Measurements from ENCODE around the gene TMEM63B. TPM values are rescaled to one million over a fixed set of nuclear protein-coding genes. Genes with fewer than 3 reads are reported as not detected.

Gene TMEM63B
- total and polyA plus RNA-seq, 2 donors (not counting 1 experiment from before 2014, with no cell fraction given) = 15.4 to 19.1 TPM

- intact Hi-C loops (cut with micrococcal nuclease) = no loop called here
- Mint-ChIP-seq H3K27ac (peak overlapping the region; percentile 20), H3K27me3 (no peaks in the 10 kb centered on the region), H3K9me3 (ENCODE audit: insufficient read depth) (no peaks in the 10 kb centered on the region), H3K4me1 (no peaks in the 10 kb centered on the region), H3K4me3 (no peak overlapping the region)
- CTCF ChIA-PET = interaction anchor here (5.6 kb wide), 1 partner anchor 52 kb away, joined by 89 read pairs; no protein-coding TSS in a partner anchor
- DNase-seq = no peak
- Histone ChIP-seq H3K27me3 (replicated peaks in 1 of 4; ENCODE audit: control extremely low read depth in 1 of 4, control insufficient read depth in 3 of 4, insufficient read depth in 4 of 4, low read length in 3 of 4) (peaks cover 0 to 3% (median 0%) of the 10 kb centered on the region in 4 experiments), H3K4me3 (ENCODE audit: control extremely low read depth in 1 of 5, extremely low read depth in 1 of 5, insufficient read depth in 1 of 5, low read depth in 2 of 5, low read length in 4 of 5) (no peak overlapping the region), H3K4me2 (replicated peaks; ENCODE audit: low read depth, low read length, poor library complexity, severe bottlenecking) (no peak overlapping the region), H2AFZ (ENCODE audit: insufficient read depth, low read depth, low read length, poor library complexity, severe bottlenecking) (no peak overlapping the region), H3K27ac (ENCODE audit: low read length in 2 of 2) (no peak overlapping the region), H3K36me3 (replicated peaks in 1 of 2; ENCODE audit: control extremely low read depth in 1 of 2, control insufficient read depth in 1 of 2, extremely low read depth in 1 of 2, insufficient read depth in 2 of 2, low read length in 1 of 2) (peaks cover 8 to 18% of the 10 kb centered on the region in 2 experiments), H3K79me2 (ENCODE audit: control insufficient read depth, insufficient read depth, low read length) (no peaks in the 10 kb centered on the region), H3K4me1 (ENCODE audit: control insufficient read depth in 2 of 2, insufficient read depth in 2 of 2, low read length in 2 of 2) (peaks cover 0 to 7% of the 10 kb centered on the region in 2 donors), H4K20me1 (ENCODE audit: control insufficient read depth, insufficient read depth, low read length, poor library complexity, severe bottlenecking) (no peaks in the 10 kb centered on the region), H3K9ac (ENCODE audit: low read length) (no peak overlapping the region), H3K9me3 (ENCODE audit: control extremely low read depth in 1 of 3, control insufficient read depth in 2 of 3, insufficient read depth in 1 of 3, low read length in 2 of 3) (no peaks in the 10 kb centered on the region)
- POLR2A ChIA-PET = no interaction called here
- no peak for ATAC-seq (ENCODE audit: low read depth)
- 95% methylated on average over 5 of the region's 7 CpGs for WGBS (ENCODE audit: insufficient coverage)
- no peak for TF ChIP-seq CTCF (IDR thresholded peaks at IDR 0.05)
- TF ChIP-seq EZH2 (IDR thresholded peaks at IDR 0.05; ENCODE audit: borderline replicate concordance, insufficient read depth, low read depth, low read length, poor library complexity, severe bottlenecking) = no peak
Observed at GRCh38 chr6:44149369-44150012, 22.1 kb downstream of the TMEM63B start.

GRCh38 chr6:44150317-44150917 lies 23.1 kb downstream of the TMEM63B start:
- Histone ChIP-seq H3K9me3 (ENCODE audit: control extremely low read depth in 1 of 3, control insufficient read depth in 2 of 3, insufficient read depth in 1 of 3, low read length in 2 of 3) (no peaks in the 10 kb centered on the region), H3K27ac (ENCODE audit: low read length in 2 of 2) (no peak overlapping the region), H2AFZ (ENCODE audit: insufficient read depth, low read depth, low read length, poor library complexity, severe bottlenecking) (no peak overlapping the region), H3K79me2 (ENCODE audit: control insufficient read depth, insufficient read depth, low read length) (no peaks in the 10 kb centered on the region), H3K4me2 (replicated peaks; ENCODE audit: low read depth, low read length, poor library complexity, severe bottlenecking) (no peak overlapping the region), H3K4me1 (ENCODE audit: control insufficient read depth in 2 of 2, insufficient read depth in 2 of 2, low read length in 2 of 2) (peaks cover 0 to 7% of the 10 kb centered on the region in 2 donors), H4K20me1 (ENCODE audit: control insufficient read depth, insufficient read depth, low read length, poor library complexity, severe bottlenecking) (no peaks in the 10 kb centered on the region), H3K4me3 (ENCODE audit: control extremely low read depth in 1 of 5, extremely low read depth in 1 of 5, insufficient read depth in 1 of 5, low read depth in 2 of 5, low read length in 4 of 5) (no peak overlapping the region), H3K36me3 (replicated peaks in 1 of 2; ENCODE audit: control extremely low read depth in 1 of 2, control insufficient read depth in 1 of 2, extremely low read depth in 1 of 2, insufficient read depth in 2 of 2, low read length in 1 of 2) (peaks cover 8 to 18% of the 10 kb centered on the region in 2 experiments), H3K9ac (ENCODE audit: low read length) (no peak overlapping the region), H3K27me3 (replicated peaks in 1 of 4; ENCODE audit: control extremely low read depth in 1 of 4, control insufficient read depth in 3 of 4, insufficient read depth in 4 of 4, low read length in 3 of 4) (peaks cover 0 to 3% (median 0%) of the 10 kb centered on the region in 4 experiments)
- ChIA-PET POLR2A (no interaction called here), CTCF (interaction anchor here (5.6 kb wide), 1 partner anchor 53 kb away, joined by 89 read pairs; no protein-coding TSS in a partner anchor)
- Mint-ChIP-seq H3K4me1 (no peaks in the 10 kb centered on the region), H3K9me3 (ENCODE audit: insufficient read depth) (no peaks in the 10 kb centered on the region), H3K27me3 (no peaks in the 10 kb centered on the region), H3K27ac (no peak overlapping the region), H3K4me3 (no peak overlapping the region)
- no peak for DNase-seq
- intact Hi-C loops (cut with micrococcal nuclease) = no loop called here
- no peak for TF ChIP-seq CTCF (IDR thresholded peaks at IDR 0.05)
- TF ChIP-seq EZH2 (IDR thresholded peaks at IDR 0.05; ENCODE audit: borderline replicate concordance, insufficient read depth, low read depth, low read length, poor library complexity, severe bottlenecking) = no peak
- WGBS (ENCODE audit: insufficient coverage) = 6% methylated on average over 3 of the region's 3 CpGs
- ATAC-seq (ENCODE audit: low read depth) = no peak
